GM12878 (cell line): ENCODE results near the gene SOAT2. TPM values are rescaled to one million over a fixed set of nuclear protein-coding genes. Genes with fewer than 3 reads are reported as not detected.

Source experiments
- ATAC-seq: fragments of 200-7000 bp; cut with Tn5 transposase; 3 replicates; pipeline ENCODE4 v1.9.1; 2020; ENCODE audit warnings: mild to moderate bottlenecking, moderate library complexity
- BruUV-seq: library from RNA; stranded (reverse); fragments of 400-500 nt; replicated peaks from 2 replicates; lab custom pipeline; 2021; lab: Mats Ljungman, UMichigan
- CTCF ChIA-PET: fragments of 300-600 bp; sonication (Branson Sonifier 250); formaldehyde crosslinking; extraction: SDS; loops from one replicate; lab custom pipeline; 2021; ENCODE audit warnings: inconsistent platforms; lab: Yijun Ruan, JAX
- POLR2A ChIA-PET: fragments of 350-600 bp; formaldehyde crosslinking; extraction: SDS; loops from one replicate; lab custom pipeline; 2021; ENCODE audit warnings: inconsistent platforms; lab: Charles Lee
- RAD21 ChIA-PET: fragments of 300-600 bp; sonication (Branson Sonifier 250); formaldehyde crosslinking; loops from one replicate; lab custom pipeline; 2023; ENCODE audit warnings: antibody characterized with exemption; ENCODE audit not compliant: unreplicated experiment; lab: Charles Lee
- SMC1A ChIA-PET: fragments of 300-600 bp; sonication (Branson Sonifier 250); formaldehyde crosslinking; loops from one replicate; lab custom pipeline; 2023; ENCODE audit not compliant: unreplicated experiment, uncharacterized antibody; lab: Charles Lee
- DNase-seq: peaks from one replicate; pipeline ENCODE4 v3.0.0-alpha.2; 2011; ENCODE audit warnings: low read depth, low spot score
- FAIRE-seq: peaks from 3 replicates; lab custom pipeline; 2011; peaks lifted over from hg19 to GRCh38; lab: Jason Lieb, UNC
- H2AFZ ChIP-seq: 2 replicates; pipeline ENCODE4 v1.6.0; 2011; ENCODE audit warnings: low read depth, low read length, control low read depth; ENCODE audit not compliant: control insufficient read depth
- H3K27ac ChIP-seq: 2 replicates; pipeline ENCODE4 v1.5.1; 2011; ENCODE audit warnings: control low read depth; ENCODE audit not compliant: control insufficient read depth, insufficient read depth
- H3K27me3 ChIP-seq, 2 experiments: replicated peaks in 1 of 2; 2 replicates each; pipeline versions ENCODE4 v1.6.0 to v1.6.1; 2011; ENCODE audit warnings: low read length in 1 of 2; ENCODE audit not compliant: control insufficient read depth in 2 of 2, insufficient read depth in 2 of 2
- H3K36me3 ChIP-seq, 2 experiments: 2 replicates each; pipeline ENCODE4 v1.5.1; 2011; ENCODE audit warnings: low read length in 1 of 2; ENCODE audit not compliant: control insufficient read depth in 2 of 2, insufficient read depth in 2 of 2
- H3K4me1 ChIP-seq: 2 replicates; pipeline ENCODE4 v1.6.1; 2011; ENCODE audit warnings: mild to moderate bottlenecking, low read length, moderate library complexity, mixed read lengths; ENCODE audit not compliant: control insufficient read depth, insufficient read depth
- H3K4me2 ChIP-seq: 2 replicates; pipeline ENCODE4 v1.6.0; 2011; ENCODE audit warnings: control low read depth; ENCODE audit not compliant: control insufficient read depth, insufficient read depth
- H3K4me3 ChIP-seq: fragments of 200-600 bp; sonication (generic); 2 replicates; pipeline ENCODE4 v1.5.1; 2016
- H3K79me2 ChIP-seq: 2 replicates; pipeline ENCODE4 v1.6.0; 2011; ENCODE audit warnings: low read length; ENCODE audit not compliant: control insufficient read depth, insufficient read depth
- H3K9ac ChIP-seq: 2 replicates; pipeline ENCODE4 v1.8.0; 2011; ENCODE audit warnings: low read length, control low read depth, mixed read lengths; ENCODE audit not compliant: control insufficient read depth, insufficient read depth
- H3K9me3 ChIP-seq: replicated peaks from 3 replicates; pipeline ENCODE4 v1.5.1; 2011; ENCODE audit warnings: mild to moderate bottlenecking, low read length; ENCODE audit not compliant: control insufficient read depth, insufficient read depth
- H4K20me1 ChIP-seq: 2 replicates; pipeline ENCODE4 v1.6.0; 2011; ENCODE audit not compliant: control insufficient read depth, insufficient read depth
- ATF7 ChIP-seq: fragments of 450-650 bp; IDR thresholded peaks from 2 replicates; pipeline ENCODE4 v1.6.1; 2016; ENCODE audit warnings: low read depth, mild to moderate bottlenecking
- HSF1 ChIP-seq: fragments of 150-350 bp; IDR thresholded peaks from 2 replicates; pipeline ENCODE4 v1.6.1; 2014; ENCODE audit warnings: mild to moderate bottlenecking, low read depth, low read length
- MYC ChIP-seq: IDR thresholded peaks from 2 replicates; pipeline ENCODE4 v1.6.1; 2011; ENCODE audit warnings: mild to moderate bottlenecking, low read length, moderate library complexity, inconsistent platforms; ENCODE audit not compliant: insufficient read depth, insufficient replicate concordance, insufficient read length, severe bottlenecking
- NFYA ChIP-seq: IDR thresholded peaks from 2 replicates; pipeline ENCODE4 v1.6.1; 2011; ENCODE audit warnings: low read depth, mild to moderate bottlenecking, low read length, improper control_type of control experiment, borderline replicate concordance
- NKRF ChIP-seq: fragments of 450-650 bp; conservative IDR thresholded peaks from 2 replicates; pipeline ENCODE4 v1.6.1; 2017; ENCODE audit warnings: mild to moderate bottlenecking, moderate library complexity
- NRF1 ChIP-seq: conservative IDR thresholded peaks from 2 replicates; pipeline ENCODE4 v1.6.1; 2011; ENCODE audit warnings: mild to moderate bottlenecking, low read depth, low read length, improper control_type of control experiment
- POLR2AphosphoS2 ChIP-seq: IDR thresholded peaks from 2 replicates; pipeline ENCODE4 v1.6.1; 2011; ENCODE audit warnings: low read depth, mild to moderate bottlenecking, low read length, improper control_type of control experiment, moderate library complexity
- SKIL ChIP-seq: fragments of 450-650 bp; IDR thresholded peaks from 2 replicates; pipeline ENCODE4 v1.6.1; 2017; ENCODE audit warnings: mild to moderate bottlenecking, low read depth, inconsistent platforms; ENCODE audit not compliant: poor library complexity, severe bottlenecking
- STAT3 ChIP-seq: IDR thresholded peaks from 2 replicates; pipeline ENCODE4 v1.6.1; 2011; ENCODE audit warnings: low read depth, low read length, improper control_type of control experiment
- TCF3 ChIP-seq: IDR thresholded peaks from 2 replicates; pipeline ENCODE4 v1.6.1; 2012; ENCODE audit warnings: low read depth, mild to moderate bottlenecking, low read length, borderline replicate concordance; ENCODE audit not compliant: insufficient read depth
- ZNF207 ChIP-seq: fragments of 450-650 bp; IDR thresholded peaks from 2 replicates; pipeline ENCODE4 v1.6.1; 2014; ENCODE audit warnings: antibody characterized with exemption, mild to moderate bottlenecking, borderline replicate concordance
- ZZZ3 ChIP-seq: IDR thresholded peaks from 2 replicates; pipeline ENCODE4 v1.6.1; 2011; ENCODE audit warnings: low read depth; ENCODE audit not compliant: control insufficient read depth, insufficient read length
- WGBS: methylation state at CpG from one replicate; pipeline ENCODE4 v1.1.6; 2016; ENCODE audit warnings: low lambda C conversion rate; ENCODE audit not compliant: insufficient replicate concordance, insufficient coverage; ENCODE audit errors: missing lambda C conversion rate; 5-methylcytosine and 5-hydroxymethylcytosine counted together
- in situ Hi-C: fragments of 300-500 bp; cut with MboI; formaldehyde crosslinking; loops from 9 replicates; pipeline ENCODE4 v1.14.3; 2018; ENCODE audit warnings: mixed read lengths
- intact Hi-C: fragments of 100-400 bp; cut with micrococcal nuclease; formaldehyde crosslinking; loops from one replicate; pipeline ENCODE4 v1.14.2; 2022; ENCODE audit not compliant: unreplicated experiment
- polyA plus RNA-seq, 11 experiments: library from polyadenylated mRNA; depleted of rRNA in 4 of 11; unstranded in 6 of 11; stranded (reverse) in 5 of 11; fragments of >200 nt; fragmentation: Nextera tagmentation in 4 of 11; fragmentation: Illumina TruSeq in 1 of 11; extraction: Ambion mirVana in 4 of 11; extraction: Trizol in 1 of 11; gene quantifications; 1 replicate in 1 of 11; 2 replicates in 10 of 11; pipeline versions ENCODE4 v1.2.1 to v1.2.3, GENCODE V29; 2011 to 2016; ENCODE audit warnings: inconsistent platforms in 2 of 11, missing spikeins in 2 of 11, low read depth in 1 of 11
- total RNA-seq, 4 experiments: library from RNA; depleted of rRNA in 3 of 4; stranded (reverse); fragments of >200 nt in 3 of 4; fragmentation: Illumina TruSeq in 1 of 4; extraction: Trizol in 1 of 4; gene quantifications; 2 replicates each; pipeline versions ENCODE4 v1.2.1 to v1.2.3, GENCODE V29; 2013 to 2021

The SOAT2 gene
- total and polyA plus RNA-seq, 10 of the 15 experiments (the other 5 are each of a cell fraction or from before 2014, with no cell fraction given), result 0.08 to 1.7 (median 0.69) TPM

- ATAC-seq (peak; percentile 14; the same call in 2 of the 3 replicates), DNase-seq (no peak), FAIRE-seq (no peak)
- ChIA-PET SMC1A (interaction anchor here (0.7 to 7.8 kb wide), 6 partner anchors 10 to 278 kb away, joined by 3 to 126 read pairs (median 3); partner anchors contain the start of gene SOAT2), CTCF (interaction anchor here (0.9 to 12.1 kb wide), 18 partner anchors 12 to 285 kb away, joined by 3 to 355 read pairs (median 12); partner anchors contain the start of genes AAAS, ESPL1, IGFBP6 and SOAT2), RAD21 (interaction anchor here (0.7 to 4.5 kb wide), 6 partner anchors 11 to 254 kb away, joined by 3 to 84 read pairs (median 22); partner anchors contain the start of genes AAAS, IGFBP6, SOAT2 and SPRYD3), POLR2A (interaction anchor here (2.6 kb wide), 1 partner anchor 12 kb away, joined by 7 read pairs; the partner anchor contains the start of gene SPRYD3)
- TF ChIP-seq SKIL (no peak), ATF7 (no peak), TCF3 (no peak), NRF1 (no peak), MYC (no peak), STAT3 (no peak), ZNF207 (no peak), HSF1 (no peak), NFYA (no peak), ZZZ3 (no peak), POLR2AphosphoS2 (no peak), NKRF (no peak)
- H3K9me3 ChIP-seq, result no peaks in the 10 kb centered on the region
- intact Hi-C loops, result loop anchor here (5.0 kb wide), 1 partner anchor 90 kb away; no protein-coding TSS in a partner anchor
- no peak overlapping the region for H2AFZ ChIP-seq
- no peaks in the 10 kb centered on the region; the same call in 1 of the 2 replicates for H4K20me1 ChIP-seq
- peaks cover 6 to 7% of the 10 kb centered on the region in 2 experiments; a peak in 3 of 4 replicates for H3K36me3 ChIP-seq
- no peak overlapping the region for H3K4me3 ChIP-seq
- no peaks in the 10 kb centered on the region for H3K4me1 ChIP-seq
- in situ Hi-C loops, result no loop called here
- H3K9ac ChIP-seq, result no peak overlapping the region
- H3K27me3 ChIP-seq, result no peaks in the 10 kb centered on the region
- H3K27ac ChIP-seq, result no peak overlapping the region
- H3K79me2 ChIP-seq, result no peaks in the 10 kb centered on the region
- WGBS, result 85% methylated on average over 7 of the region's 7 CpGs
- H3K4me2 ChIP-seq, result no peak overlapping the region
- BruUV-seq, result no TSS peak
Observed at GRCh38 chr12:53067074-53067992, 36.0 kb upstream of the SOAT2 start.
